Fibroblast of villous mesenchyme (primary cell): ENCODE data around the gene ZNF512B. TPM values are rescaled to one million over a fixed set of nuclear protein-coding genes. Genes with fewer than 3 reads are reported as not detected.

Experiments used
- DNase-seq: peaks from one replicate; pipeline ENCODE4 v3.0.0-alpha.2; 2010; ENCODE audit warnings: low read depth
- H3K4me3 ChIP-seq: 2 replicates; pipeline ENCODE4 v1.5.1; 2011; ENCODE audit warnings: low read depth, mild to moderate bottlenecking, low read length
- total RNA-seq: library from RNA; depleted of rRNA; stranded (reverse); fragments of >200 nt; gene quantifications from 2 replicates; pipeline ENCODE4 v1.2.3, GENCODE V29; 2012
- TF ChIP-seq, protein P1 (sequence below): IDR thresholded peaks from 2 replicates; pipeline ENCODE4 v1.5.1; 2012; ENCODE audit warnings: low read depth, mild to moderate bottlenecking, low read length; ENCODE audit not compliant: insufficient read depth

ZNF512B gene
- total RNA-seq, 1 donor: 13.8 TPM

DNA sequence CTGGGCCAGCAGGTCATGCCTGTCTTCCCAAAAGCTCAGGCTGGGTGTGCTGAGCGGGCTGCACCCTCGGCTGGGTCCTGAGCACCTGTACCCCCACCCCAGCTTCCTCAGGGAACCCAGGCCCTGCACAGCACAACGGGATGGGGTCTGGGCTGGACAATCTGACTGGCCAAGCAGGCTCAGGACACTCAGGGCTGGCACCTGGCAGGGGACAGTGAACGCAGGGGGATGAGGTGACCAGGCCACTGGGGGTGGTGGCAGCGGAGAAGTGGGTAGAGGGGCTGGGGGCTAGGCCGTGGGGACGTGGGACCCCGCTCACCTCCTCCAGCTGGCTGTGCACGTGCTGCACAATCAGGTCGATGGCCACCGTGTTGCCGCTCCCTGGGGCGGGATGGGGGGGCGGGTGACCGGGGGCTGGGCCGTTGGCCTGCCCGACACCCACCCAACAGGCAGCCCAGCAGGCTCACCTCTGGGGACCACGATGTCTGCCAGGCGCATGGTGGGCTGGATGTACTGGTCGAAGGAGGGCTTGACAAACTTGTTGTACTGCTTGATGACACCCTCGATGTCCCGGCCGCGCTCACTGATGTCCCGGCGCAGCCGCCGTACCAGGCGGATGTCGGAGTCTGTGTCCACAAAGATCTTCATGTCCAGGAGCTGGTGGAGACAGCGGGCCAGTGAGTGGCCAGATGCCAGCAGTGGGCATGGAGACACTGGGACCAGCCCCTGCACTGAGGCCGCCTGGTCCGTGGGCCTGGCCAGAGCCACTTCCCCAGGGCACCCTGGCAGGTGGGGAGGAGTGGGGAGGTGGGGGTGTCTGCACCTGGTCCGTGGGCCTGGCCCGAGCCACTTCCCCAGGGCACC is 25.4 kb downstream of the ZNF512B start:
- TF ChIP-seq, protein P1, sequence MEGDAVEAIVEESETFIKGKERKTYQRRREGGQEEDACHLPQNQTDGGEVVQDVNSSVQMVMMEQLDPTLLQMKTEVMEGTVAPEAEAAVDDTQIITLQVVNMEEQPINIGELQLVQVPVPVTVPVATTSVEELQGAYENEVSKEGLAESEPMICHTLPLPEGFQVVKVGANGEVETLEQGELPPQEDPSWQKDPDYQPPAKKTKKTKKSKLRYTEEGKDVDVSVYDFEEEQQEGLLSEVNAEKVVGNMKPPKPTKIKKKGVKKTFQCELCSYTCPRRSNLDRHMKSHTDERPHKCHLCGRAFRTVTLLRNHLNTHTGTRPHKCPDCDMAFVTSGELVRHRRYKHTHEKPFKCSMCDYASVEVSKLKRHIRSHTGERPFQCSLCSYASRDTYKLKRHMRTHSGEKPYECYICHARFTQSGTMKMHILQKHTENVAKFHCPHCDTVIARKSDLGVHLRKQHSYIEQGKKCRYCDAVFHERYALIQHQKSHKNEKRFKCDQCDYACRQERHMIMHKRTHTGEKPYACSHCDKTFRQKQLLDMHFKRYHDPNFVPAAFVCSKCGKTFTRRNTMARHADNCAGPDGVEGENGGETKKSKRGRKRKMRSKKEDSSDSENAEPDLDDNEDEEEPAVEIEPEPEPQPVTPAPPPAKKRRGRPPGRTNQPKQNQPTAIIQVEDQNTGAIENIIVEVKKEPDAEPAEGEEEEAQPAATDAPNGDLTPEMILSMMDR: no peak
- no peak overlapping the region for H3K4me3 ChIP-seq
- no peak for DNase-seq

DNA sequence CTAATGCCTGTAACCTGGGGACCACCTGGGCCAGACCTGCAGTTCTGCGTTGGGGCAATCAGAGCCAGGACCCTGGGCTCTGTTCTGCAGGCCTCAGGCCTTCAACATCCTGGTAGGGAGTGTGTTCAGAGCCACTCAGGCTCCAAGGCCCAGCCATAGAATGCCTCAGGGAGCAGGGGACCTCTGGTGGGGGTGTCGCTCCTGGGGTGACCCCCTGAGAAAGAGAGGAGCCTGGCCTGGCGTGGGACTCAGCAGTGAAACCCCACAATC is 26.0 kb downstream of the ZNF512B start:
- TF ChIP-seq, protein P1: no peak
- no peak for DNase-seq
- no peak overlapping the region for H3K4me3 ChIP-seq

DNA sequence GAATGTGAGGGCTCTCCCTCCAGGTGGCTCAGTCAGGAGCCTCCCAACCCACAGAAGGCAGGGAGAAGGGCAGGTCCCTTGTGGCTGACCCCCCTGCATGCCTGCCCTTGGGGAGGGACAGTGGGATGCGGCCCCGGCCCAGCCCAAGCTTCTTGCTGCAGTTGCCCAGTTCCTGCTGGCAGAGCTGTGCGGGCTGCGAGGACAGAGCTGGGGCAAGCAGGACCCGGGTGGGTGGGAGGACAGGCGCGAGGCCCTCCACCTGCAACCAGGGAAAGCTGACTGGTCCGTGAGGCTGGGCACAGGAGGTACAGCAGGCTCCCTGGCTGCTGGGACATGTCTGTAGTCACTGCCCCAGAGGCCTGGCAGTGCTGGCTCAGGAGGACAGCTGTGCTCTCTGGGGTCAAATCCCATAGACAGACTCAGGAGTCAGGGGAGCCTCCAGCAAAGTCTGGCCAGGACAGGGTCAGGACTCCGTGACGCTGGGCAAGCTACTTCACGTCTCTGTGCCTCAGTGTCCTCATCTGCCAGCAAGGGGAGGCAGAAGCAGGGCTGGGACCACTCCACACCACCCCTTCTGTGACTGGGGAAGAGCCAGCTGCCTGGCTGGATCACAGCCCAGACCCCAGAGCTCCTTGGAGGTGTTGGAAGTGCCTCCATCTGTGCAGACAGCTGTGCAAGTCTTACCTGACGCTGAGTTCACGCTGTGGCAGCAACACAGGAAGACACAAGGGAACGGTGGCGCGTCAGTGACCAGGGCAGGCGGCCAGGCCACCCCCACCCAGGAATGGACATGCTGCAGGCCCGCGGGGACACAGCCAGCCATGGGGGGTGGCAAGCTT is 26.5 kb downstream of the ZNF512B start:
- DNase-seq: no peak
- no peak overlapping the region for H3K4me3 ChIP-seq
- TF ChIP-seq, protein P1: no peak

DNA sequence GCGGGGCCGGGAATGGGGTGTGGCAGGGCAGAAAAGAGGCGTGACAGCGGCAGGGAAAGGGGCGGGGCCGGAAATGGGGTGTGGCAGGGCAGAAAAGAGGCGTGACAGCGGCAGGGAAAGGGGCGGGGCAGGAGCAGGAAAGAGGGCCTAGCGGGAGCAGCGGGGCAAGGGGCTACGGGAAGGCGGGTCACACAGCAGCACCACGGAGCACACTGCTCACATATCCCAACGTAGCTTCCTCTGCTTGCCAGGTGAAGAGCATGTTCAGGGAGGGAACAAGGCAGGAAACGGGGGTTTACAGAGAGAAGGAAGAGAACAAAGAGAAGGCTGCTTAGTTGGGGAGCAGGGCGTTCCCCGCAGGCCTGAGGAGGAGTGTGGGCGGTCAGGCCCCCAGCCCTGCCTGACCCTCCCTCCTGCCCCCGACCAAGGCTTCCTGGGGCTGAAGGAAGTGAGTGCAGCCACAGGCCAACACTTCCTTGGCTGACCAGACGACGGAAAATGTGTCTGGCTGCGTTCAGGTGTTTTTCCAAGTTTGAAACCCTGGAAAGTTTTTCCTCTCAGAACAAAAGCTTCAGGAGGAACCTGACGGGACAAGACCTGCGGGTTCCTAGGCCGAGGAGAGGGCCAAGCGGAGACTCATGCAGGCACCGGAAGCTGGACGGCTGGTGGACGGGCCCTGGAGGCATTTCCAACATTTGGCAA is 27.3 kb downstream of the ZNF512B start:
- TF ChIP-seq, protein P1: no peak
- H3K4me3 ChIP-seq: no peak overlapping the region
- DNase-seq: peak; percentile 45

DNA sequence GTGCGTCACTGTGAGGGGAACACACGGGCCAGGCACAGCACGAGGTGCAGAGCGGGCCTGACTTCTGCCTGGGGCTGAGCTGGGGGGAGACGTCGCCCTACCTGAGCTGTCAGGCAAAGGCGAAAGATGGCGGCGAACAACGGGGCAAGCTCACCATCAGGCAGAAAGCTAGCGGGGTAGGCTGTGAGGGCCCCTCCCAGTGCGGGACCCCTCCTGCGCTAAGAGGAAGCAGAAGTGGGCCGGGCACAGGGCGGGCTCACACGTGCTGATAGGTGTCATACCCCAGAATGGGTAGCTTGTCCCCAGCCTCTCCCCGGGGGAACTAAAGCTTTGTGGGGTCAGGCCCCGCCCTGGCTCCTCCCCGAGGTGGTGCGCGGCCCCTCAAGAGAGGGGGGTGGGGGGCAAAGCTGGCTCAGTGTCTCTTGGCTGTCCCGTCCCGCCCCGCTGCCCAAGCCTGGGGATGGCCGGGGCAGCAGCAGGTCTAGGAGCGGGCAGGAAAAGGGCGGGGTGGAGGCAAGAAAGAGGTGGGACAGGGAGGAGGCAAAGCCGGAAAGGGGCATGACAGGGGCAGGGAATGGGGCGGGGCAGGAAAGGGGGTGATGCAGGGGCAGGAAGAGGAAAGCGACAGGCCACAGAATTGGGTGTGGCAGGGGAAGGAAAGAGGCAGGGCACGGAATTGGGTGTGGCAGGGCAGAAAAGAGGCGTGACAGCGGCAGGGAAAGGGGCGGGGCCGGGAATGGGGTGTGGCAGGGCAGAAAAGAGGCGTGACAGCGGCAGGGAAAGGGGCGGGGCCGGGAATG is 28.2 kb downstream of the ZNF512B start:
- DNase-seq: no peak
- TF ChIP-seq, protein P1: no peak
- H3K4me3 ChIP-seq: no peak overlapping the region
